IMR-90 (cell line): Measurements from ENCODE around the gene TCEA2. TPM values are rescaled to one million over a fixed set of nuclear protein-coding genes. Genes with fewer than 3 reads are reported as not detected.

Experiments used
- ATAC-seq: fragments of 200-7000 bp; cut with Tn5 transposase; 2 replicates; pipeline ENCODE4 v1.9.1; 2020; ENCODE audit warnings: low read depth, mild to moderate bottlenecking, moderate library complexity
- BruUV-seq: library from RNA; stranded (reverse); fragments of 400-500 nt; replicated peaks from 2 replicates; lab custom pipeline; 2021; lab: Mats Ljungman, UMichigan
- CTCF ChIA-PET: fragments of 300-600 bp; formaldehyde crosslinking; extraction: SDS; loops from one replicate; lab custom pipeline; 2021; ENCODE audit warnings: antibody characterized with exemption; lab: Yijun Ruan, JAX
- POLR2A ChIA-PET: fragments of 300-600 bp; sonication (Branson Sonifier 250); formaldehyde crosslinking; loops from one replicate; lab custom pipeline; 2022; ENCODE audit warnings: antibody characterized with exemption; ENCODE audit not compliant: unreplicated experiment; lab: Charles Lee
- DNase-seq: peaks from one replicate; pipeline ENCODE4 v3.0.0; 2013
- H2AFZ ChIP-seq: replicated peaks from 2 replicates; pipeline ENCODE3; 2013; ENCODE audit warnings: low read length, mild to moderate bottlenecking; ENCODE audit not compliant: poor library complexity
- H2AK5ac ChIP-seq: 2 replicates; pipeline ENCODE4 v1.6.1; 2013; ENCODE audit warnings: low read depth, low read length, inconsistent platforms
- H2AK9ac ChIP-seq: replicated peaks from 2 replicates; pipeline ENCODE3; 2013; ENCODE audit warnings: mild to moderate bottlenecking, low read depth, low read length, moderate library complexity; ENCODE audit not compliant: poor library complexity
- H2BK120ac ChIP-seq: 2 replicates; pipeline ENCODE4 v1.6.1; 2013; ENCODE audit warnings: low read depth, low read length, inconsistent platforms
- H2BK15ac ChIP-seq: 3 replicates; pipeline ENCODE4 v1.6.1; 2013; ENCODE audit warnings: low read depth, low read length, inconsistent platforms
- H2BK20ac ChIP-seq: 2 replicates; pipeline ENCODE4 v1.6.1; 2013; ENCODE audit warnings: low read depth, mild to moderate bottlenecking, inconsistent platforms, low read length, moderate library complexity
- H2BK5ac ChIP-seq: 2 replicates; pipeline ENCODE4 v1.6.1; 2013; ENCODE audit warnings: mild to moderate bottlenecking, low read depth, low read length, inconsistent platforms; ENCODE audit not compliant: poor library complexity, severe bottlenecking
- H3K14ac ChIP-seq: replicated peaks from 2 replicates; pipeline ENCODE4 v1.6.1; 2013; ENCODE audit warnings: low read depth, low read length, inconsistent platforms
- H3K18ac ChIP-seq: 2 replicates; pipeline ENCODE4 v1.6.1; 2013; ENCODE audit warnings: low read depth, low read length, control low read depth
- H3K23ac ChIP-seq: 2 replicates; pipeline ENCODE4 v1.6.1; 2013; ENCODE audit warnings: low read depth, low read length, inconsistent platforms
- H3K27ac ChIP-seq: 2 replicates; pipeline ENCODE4 v1.5.1; 2013; ENCODE audit warnings: mild to moderate bottlenecking, control low read depth, low read length; ENCODE audit not compliant: insufficient read depth
- H3K27me3 ChIP-seq: 2 replicates; pipeline ENCODE4 v1.6.1; 2013; ENCODE audit warnings: low read length; ENCODE audit not compliant: control insufficient read depth, insufficient read depth
- H3K36me3 ChIP-seq: 2 replicates; pipeline ENCODE4 v1.6.1; 2013; ENCODE audit warnings: low read length, mixed read lengths; ENCODE audit not compliant: control insufficient read depth, insufficient read depth
- H3K4ac ChIP-seq: 2 replicates; pipeline ENCODE4 v1.6.1; 2013; ENCODE audit warnings: low read depth, low read length, inconsistent platforms
- H3K4me1 ChIP-seq: 2 replicates; pipeline ENCODE4 v1.6.1; 2013; ENCODE audit warnings: low read length, mixed read lengths; ENCODE audit not compliant: control insufficient read depth, insufficient read depth
- H3K4me2 ChIP-seq: 2 replicates; pipeline ENCODE4 v1.6.1; 2013; ENCODE audit warnings: low read depth, mild to moderate bottlenecking, control low read depth, low read length, moderate library complexity
- H3K4me3 ChIP-seq: 2 replicates; pipeline ENCODE4 v1.5.1; 2013; ENCODE audit warnings: low read depth, mild to moderate bottlenecking, control low read depth, low read length, moderate library complexity; ENCODE audit not compliant: insufficient read depth
- H3K56ac ChIP-seq: 2 replicates; pipeline ENCODE4 v1.6.1; 2013; ENCODE audit warnings: low read length, inconsistent platforms; ENCODE audit not compliant: insufficient read depth; ENCODE audit errors: extremely low read depth
- H3K79me1 ChIP-seq, 2 experiments: 2 replicates each; pipeline ENCODE4 v1.6.1; 2013; ENCODE audit warnings: low read length in 2 of 2, inconsistent platforms in 1 of 2, low read depth in 1 of 2
- H3K9ac ChIP-seq: 2 replicates; pipeline ENCODE4 v1.6.1; 2013; ENCODE audit warnings: low read depth, low read length, control low read depth
- H3K9me1 ChIP-seq: 2 replicates; pipeline ENCODE4 v1.6.1; 2013; ENCODE audit warnings: low read length, inconsistent platforms; ENCODE audit not compliant: insufficient read depth
- H3K9me3 ChIP-seq: 2 replicates; pipeline ENCODE4 v1.6.1; 2013; ENCODE audit warnings: low read length; ENCODE audit not compliant: control insufficient read depth, insufficient read depth
- H4K20me1 ChIP-seq: 2 replicates; pipeline ENCODE4 v1.6.1; 2013; ENCODE audit warnings: low read length, inconsistent platforms; ENCODE audit not compliant: insufficient read depth
- H4K5ac ChIP-seq: 2 replicates; pipeline ENCODE4 v1.6.1; 2013; ENCODE audit warnings: mild to moderate bottlenecking, low read depth, low read length, control low read depth
- H4K8ac ChIP-seq, 2 experiments: 2 replicates each; pipeline ENCODE4 v1.6.1; 2013; ENCODE audit warnings: low read depth in 2 of 2, low read length in 2 of 2, control low read depth in 1 of 2, inconsistent platforms in 1 of 2
- H4K91ac ChIP-seq: 2 replicates; pipeline ENCODE4 v1.6.1; 2013; ENCODE audit warnings: low read depth, low read length, inconsistent platforms; ENCODE audit not compliant: insufficient read depth
- CTCF ChIP-seq: conservative IDR thresholded peaks from 2 replicates; pipeline ENCODE4 v1.5.1; 2012; ENCODE audit warnings: mild to moderate bottlenecking, low read depth, low read length, improper control_type of control experiment
- ELK1 ChIP-seq: fragments of 150-350 bp; IDR thresholded peaks from 2 replicates; pipeline ENCODE4 v1.6.1; 2016; ENCODE audit warnings: low read depth, mild to moderate bottlenecking, low read length, moderate library complexity, borderline replicate concordance
- FOS ChIP-seq: fragments of 150-350 bp; IDR thresholded peaks from 2 replicates; pipeline ENCODE4 v1.6.1; 2016; ENCODE audit warnings: low read depth, low read length
- MAFK ChIP-seq: IDR thresholded peaks from 2 replicates; pipeline ENCODE4 v1.6.1; 2012; ENCODE audit warnings: low read depth, low read length, improper control_type of control experiment
- SMC3 ChIP-seq: fragments of 150-350 bp; IDR thresholded peaks from 2 replicates; pipeline ENCODE4 v1.6.1; 2016; ENCODE audit warnings: low read depth, mild to moderate bottlenecking, antibody characterized with exemption, low read length, moderate library complexity
- WGBS, 2 experiments: methylation state at CpG; one replicate each; pipeline versions ENCODE4 v1.1.5 to v1.1.7; 2013; ENCODE audit warnings: missing lambda C conversion rate in 2 of 2; ENCODE audit not compliant: insufficient read length in 1 of 2; ENCODE audit errors: extremely low coverage in 2 of 2; 5-methylcytosine and 5-hydroxymethylcytosine counted together
- dilution Hi-C: fragments of 300-500 bp; cut with HindIII; formaldehyde crosslinking; loops from one replicate; pipeline ENCODE4 v1.14.3; 2018; ENCODE audit warnings: low sequenced_read_pairs; ENCODE audit not compliant: unreplicated experiment
- in situ Hi-C: fragments of 300-500 bp; cut with MboI; formaldehyde crosslinking; loops from 3 replicates; pipeline ENCODE4 v1.14.3; 2019; ENCODE audit warnings: low sequenced_read_pairs, inconsistent platforms, mixed read lengths
- intact Hi-C: fragments of 100-400 bp; cut with micrococcal nuclease; formaldehyde crosslinking; loops from 2 replicates; pipeline ENCODE4 v1.10.0; 2022
- polyA plus RNA-seq, 3 experiments: library from polyadenylated mRNA; depleted of rRNA; stranded (reverse); fragments of >200 nt; gene quantifications; 2 replicates each; pipeline ENCODE4 v1.2.3, GENCODE V29; 2012; ENCODE audit warnings: low replicate concordance in 1 of 3
- total RNA-seq: library from RNA; depleted of rRNA; stranded (reverse); fragments of >200 nt; gene quantifications from 2 replicates; pipeline ENCODE4 v1.2.3, GENCODE V29; 2012

TCEA2 gene
- total and polyA plus RNA-seq, 2 of the 4 experiments (the other 2 are of a cell fraction): 9.3 to 30.0 TPM

DNA sequence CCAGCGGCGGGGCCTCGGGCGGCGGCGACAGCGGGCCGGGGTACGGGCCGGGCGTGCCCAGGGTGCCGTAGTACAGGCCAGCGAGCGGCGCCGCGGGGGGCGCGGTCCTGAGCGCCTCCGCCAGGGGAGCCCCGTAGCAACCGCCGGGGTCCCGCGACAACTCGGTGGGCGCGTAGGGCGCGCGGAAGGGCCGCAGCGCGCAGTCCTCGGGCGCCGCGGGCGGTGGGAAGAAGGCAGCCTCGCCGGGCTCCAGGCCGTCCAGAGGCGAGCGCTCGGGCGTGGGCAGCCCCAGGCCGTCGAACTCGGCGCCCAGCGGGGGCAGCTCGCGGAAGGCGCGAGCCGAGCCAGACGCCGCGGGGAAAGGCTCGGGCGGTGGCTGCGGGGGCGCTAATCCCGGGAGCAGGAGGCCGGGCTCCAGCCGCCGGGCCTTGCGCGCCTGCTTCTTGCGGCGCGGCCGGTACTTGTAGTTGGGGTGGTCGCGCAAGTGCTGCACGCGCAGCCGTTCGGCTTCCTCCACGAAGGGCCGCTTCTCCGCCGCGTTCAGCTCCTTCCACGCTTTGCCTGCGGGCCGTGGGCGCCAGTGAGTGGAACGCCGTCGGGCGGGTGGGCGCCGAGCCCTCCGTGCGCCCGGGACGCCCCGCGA is 14.5 kb upstream of the TCEA2 start:
- no peaks in the 10 kb centered on the region for H3K9me3 ChIP-seq
- DNase-seq (no peak), ATAC-seq (no peak)
- no peak overlapping the region for H4K91ac ChIP-seq
- BruUV-seq: no TSS peak
- H3K27me3 ChIP-seq: peaks cover 66% of the 10 kb centered on the region
- no peaks in the 10 kb centered on the region; the same call in 1 of the 2 replicates for H3K4me1 ChIP-seq
- WGBS, 2 experiments: 5% methylated on average over 36 of the region's 101 CpGs; no CpG with 5 or more reads in 1 of the 2 experiments
- H3K14ac ChIP-seq: no peak overlapping the region
- H2AK9ac ChIP-seq: peak overlapping the region; percentile 55
- in situ Hi-C loops (no loop called here), intact Hi-C loops (no loop called here), dilution Hi-C loops (no loop called here)
- ChIA-PET POLR2A (no interaction called here), CTCF (no interaction called here)
- H2BK120ac ChIP-seq: no peak overlapping the region
- H2AK5ac ChIP-seq: no peak overlapping the region
- no peak overlapping the region for H3K9ac ChIP-seq
- no peak overlapping the region for H3K4ac ChIP-seq
- H2BK20ac ChIP-seq: no peak overlapping the region
- no peak overlapping the region for H4K8ac ChIP-seq
- H3K4me2 ChIP-seq: no peak overlapping the region
- TF ChIP-seq SMC3 (no peak), CTCF (no peak), FOS (no peak), MAFK (no peak), ELK1 (no peak)
- H3K79me1 ChIP-seq: no peaks in the 10 kb centered on the region
- H4K5ac ChIP-seq: no peak overlapping the region
- H2AFZ ChIP-seq: peak overlapping the region; percentile 11
- no peaks in the 10 kb centered on the region for H3K36me3 ChIP-seq
- no peak overlapping the region for H3K18ac ChIP-seq
- no peak overlapping the region for H3K4me3 ChIP-seq
- H3K27ac ChIP-seq: no peak overlapping the region
- H2BK5ac ChIP-seq: no peak overlapping the region
- H2BK15ac ChIP-seq: no peak overlapping the region
- H3K9me1 ChIP-seq: no peaks in the 10 kb centered on the region
- no peak overlapping the region for H3K23ac ChIP-seq
- H4K20me1 ChIP-seq: no peaks in the 10 kb centered on the region; the same call in 1 of the 2 replicates
- no peak overlapping the region for H3K56ac ChIP-seq
